ENCODE data around the gene BICRAL.

The BICRAL gene

DNA sequence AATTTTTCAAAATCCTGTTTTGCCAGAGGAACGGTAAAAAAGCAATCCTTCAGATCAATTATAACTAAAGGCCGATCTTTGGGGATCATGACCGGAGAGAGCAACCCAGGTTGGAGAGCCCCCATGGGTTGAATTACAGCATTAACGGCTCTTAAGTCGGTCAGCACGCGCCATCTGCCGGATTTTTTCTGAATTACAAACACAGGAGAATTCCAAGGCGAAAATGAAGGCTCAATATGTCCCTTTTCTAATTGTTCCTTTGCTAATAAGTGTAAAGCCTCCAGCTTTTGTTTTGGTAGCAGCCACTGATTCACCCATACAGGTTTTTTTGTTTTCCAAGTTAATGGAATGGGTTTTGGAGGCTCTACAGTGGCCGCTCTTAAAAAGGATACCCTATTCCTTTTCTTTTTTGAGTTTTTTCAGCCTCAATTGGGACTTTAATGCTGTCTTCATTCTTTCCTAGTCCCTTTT is 117.1 kb downstream of the BICRAL start:
- TF ChIP-seq EP300 (IDR thresholded peaks at IDR 0.05; ENCODE audit: borderline replicate concordance) (no peak), TAF1 (IDR thresholded peaks at IDR 0.05; ENCODE audit: low read depth) (no peak), TEAD4 (IDR thresholded peaks at IDR 0.05) (0 out of 2 replicates have a peak, but pooled peaks have one; percentile 9), RAD21 (IDR thresholded peaks at IDR 0.05; ENCODE audit: low read depth) (peak; percentile 76)

- TF ChIP-seq EGR1 (IDR thresholded peaks at IDR 0.05) (no peak), TAF1 (IDR thresholded peaks at IDR 0.05; ENCODE audit: low read depth) (no peak), RAD21 (IDR thresholded peaks at IDR 0.05; ENCODE audit: low read depth) (no peak), TEAD4 (IDR thresholded peaks at IDR 0.05) (no peak), NFIC (IDR thresholded peaks at IDR 0.05) (no peak), CEBPB (IDR thresholded peaks at IDR 0.05) (no peak), TCF12 (IDR thresholded peaks at IDR 0.05; ENCODE audit: low read depth) (no peak), YY1 (IDR thresholded peaks at IDR 0.05; ENCODE audit: low read depth) (no peak), ZBTB7A (IDR thresholded peaks at IDR 0.05; ENCODE audit: low read depth) (no peak), EP300 (IDR thresholded peaks at IDR 0.05; ENCODE audit: borderline replicate concordance) (no peak), CREB1 (IDR thresholded peaks at IDR 0.05; ENCODE audit: low read depth) (no peak), FOXM1 (IDR thresholded peaks at IDR 0.05; ENCODE audit: borderline replicate concordance, low read depth) (no peak)
- TF ChIP-seq, protein P1, sequence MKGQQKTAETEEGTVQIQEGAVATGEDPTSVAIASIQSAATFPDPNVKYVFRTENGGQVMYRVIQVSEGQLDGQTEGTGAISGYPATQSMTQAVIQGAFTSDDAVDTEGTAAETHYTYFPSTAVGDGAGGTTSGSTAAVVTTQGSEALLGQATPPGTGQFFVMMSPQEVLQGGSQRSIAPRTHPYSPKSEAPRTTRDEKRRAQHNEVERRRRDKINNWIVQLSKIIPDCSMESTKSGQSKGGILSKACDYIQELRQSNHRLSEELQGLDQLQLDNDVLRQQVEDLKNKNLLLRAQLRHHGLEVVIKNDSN (IDR thresholded peaks at IDR 0.05), result no peak
- TF ChIP-seq, protein P2, sequence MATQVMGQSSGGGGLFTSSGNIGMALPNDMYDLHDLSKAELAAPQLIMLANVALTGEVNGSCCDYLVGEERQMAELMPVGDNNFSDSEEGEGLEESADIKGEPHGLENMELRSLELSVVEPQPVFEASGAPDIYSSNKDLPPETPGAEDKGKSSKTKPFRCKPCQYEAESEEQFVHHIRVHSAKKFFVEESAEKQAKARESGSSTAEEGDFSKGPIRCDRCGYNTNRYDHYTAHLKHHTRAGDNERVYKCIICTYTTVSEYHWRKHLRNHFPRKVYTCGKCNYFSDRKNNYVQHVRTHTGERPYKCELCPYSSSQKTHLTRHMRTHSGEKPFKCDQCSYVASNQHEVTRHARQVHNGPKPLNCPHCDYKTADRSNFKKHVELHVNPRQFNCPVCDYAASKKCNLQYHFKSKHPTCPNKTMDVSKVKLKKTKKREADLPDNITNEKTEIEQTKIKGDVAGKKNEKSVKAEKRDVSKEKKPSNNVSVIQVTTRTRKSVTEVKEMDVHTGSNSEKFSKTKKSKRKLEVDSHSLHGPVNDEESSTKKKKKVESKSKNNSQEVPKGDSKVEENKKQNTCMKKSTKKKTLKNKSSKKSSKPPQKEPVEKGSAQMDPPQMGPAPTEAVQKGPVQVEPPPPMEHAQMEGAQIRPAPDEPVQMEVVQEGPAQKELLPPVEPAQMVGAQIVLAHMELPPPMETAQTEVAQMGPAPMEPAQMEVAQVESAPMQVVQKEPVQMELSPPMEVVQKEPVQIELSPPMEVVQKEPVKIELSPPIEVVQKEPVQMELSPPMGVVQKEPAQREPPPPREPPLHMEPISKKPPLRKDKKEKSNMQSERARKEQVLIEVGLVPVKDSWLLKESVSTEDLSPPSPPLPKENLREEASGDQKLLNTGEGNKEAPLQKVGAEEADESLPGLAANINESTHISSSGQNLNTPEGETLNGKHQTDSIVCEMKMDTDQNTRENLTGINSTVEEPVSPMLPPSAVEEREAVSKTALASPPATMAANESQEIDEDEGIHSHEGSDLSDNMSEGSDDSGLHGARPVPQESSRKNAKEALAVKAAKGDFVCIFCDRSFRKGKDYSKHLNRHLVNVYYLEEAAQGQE (IDR thresholded peaks at IDR 0.05; ENCODE audit: low read depth), result no peak
- TF ChIP-seq, protein P3, sequence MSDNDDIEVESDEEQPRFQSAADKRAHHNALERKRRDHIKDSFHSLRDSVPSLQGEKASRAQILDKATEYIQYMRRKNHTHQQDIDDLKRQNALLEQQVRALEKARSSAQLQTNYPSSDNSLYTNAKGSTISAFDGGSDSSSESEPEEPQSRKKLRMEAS (IDR thresholded peaks at IDR 0.05), result no peak
Measured at GRCh38 chr6:42899871-42900270, 118.0 kb downstream of the BICRAL start.

DNA sequence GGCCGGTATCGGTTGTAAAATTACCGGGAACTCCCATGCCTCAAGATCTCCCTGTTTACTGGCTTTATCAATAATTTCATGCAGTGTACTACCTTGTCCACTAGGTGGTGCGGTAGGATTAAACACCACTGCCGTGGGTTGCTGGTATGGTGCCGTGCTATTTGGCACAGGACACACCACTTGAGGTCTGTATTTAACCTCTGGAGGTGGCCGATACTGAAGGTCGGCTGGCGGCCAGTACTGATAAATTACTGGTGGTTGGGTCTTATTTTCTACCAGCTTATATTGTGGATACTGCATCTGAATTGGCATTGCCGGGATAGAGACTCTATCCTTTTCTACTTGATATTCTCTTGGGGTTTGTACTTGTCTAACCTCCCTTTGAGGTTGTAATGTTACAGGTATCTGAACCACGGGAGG is 119.7 kb downstream of the BICRAL start:
- TF ChIP-seq FOXM1 (IDR thresholded peaks at IDR 0.05; ENCODE audit: borderline replicate concordance, low read depth), result no peak
- TF ChIP-seq CEBPB (IDR thresholded peaks at IDR 0.05), result 0 out of 2 replicates have a peak, but pooled peaks have one; percentile 4
- TF ChIP-seq NFIC (IDR thresholded peaks at IDR 0.05), result peak; percentile 40
- no peak for TF ChIP-seq TEAD4 (IDR thresholded peaks at IDR 0.05)
- TF ChIP-seq RAD21 (IDR thresholded peaks at IDR 0.05; ENCODE audit: low read depth), result peak; percentile 97
- TF ChIP-seq, protein P1 (IDR thresholded peaks at IDR 0.05), result no peak
- TF ChIP-seq EGR1 (IDR thresholded peaks at IDR 0.05), result no peak
- TF ChIP-seq, protein P2 (IDR thresholded peaks at IDR 0.05; ENCODE audit: low read depth), result no peak
- TF ChIP-seq ZBTB7A (IDR thresholded peaks at IDR 0.05; ENCODE audit: low read depth), result no peak
- no peak for TF ChIP-seq YY1 (IDR thresholded peaks at IDR 0.05; ENCODE audit: low read depth)
- TF ChIP-seq, protein P3 (IDR thresholded peaks at IDR 0.05), result no peak
- TF ChIP-seq CREB1 (IDR thresholded peaks at IDR 0.05; ENCODE audit: low read depth), result no peak
- no peak for TF ChIP-seq TCF12 (IDR thresholded peaks at IDR 0.05; ENCODE audit: low read depth)
- TF ChIP-seq EP300 (IDR thresholded peaks at IDR 0.05; ENCODE audit: borderline replicate concordance), result no peak
- TF ChIP-seq TAF1 (IDR thresholded peaks at IDR 0.05; ENCODE audit: low read depth), result no peak

DNA sequence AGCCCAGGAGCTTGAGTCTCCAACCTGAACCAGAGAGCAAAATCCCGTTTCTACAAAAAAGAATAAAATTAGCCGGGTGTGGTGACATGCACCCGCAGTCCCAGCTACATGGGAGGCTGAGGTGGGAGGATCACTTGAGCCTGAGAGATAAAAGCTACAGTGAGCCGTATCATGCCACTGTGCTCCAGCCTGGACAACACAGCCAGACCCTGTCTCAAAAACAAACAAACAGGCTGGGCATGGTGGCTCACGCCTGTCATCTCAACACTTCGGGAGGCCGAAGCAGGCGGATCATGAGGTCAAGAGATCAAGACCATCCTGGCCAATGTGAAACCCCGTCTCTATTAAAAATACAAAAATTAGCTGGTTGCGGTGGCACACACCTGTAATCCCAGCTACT is 122.6 kb downstream of the BICRAL start:
- TF ChIP-seq TAF1 (IDR thresholded peaks at IDR 0.05; ENCODE audit: low read depth), result no peak
- TF ChIP-seq TEAD4 (IDR thresholded peaks at IDR 0.05), result no peak
- no peak for TF ChIP-seq TCF12 (IDR thresholded peaks at IDR 0.05; ENCODE audit: low read depth)
- no peak for TF ChIP-seq ZBTB7A (IDR thresholded peaks at IDR 0.05; ENCODE audit: low read depth)
- TF ChIP-seq CREB1 (IDR thresholded peaks at IDR 0.05; ENCODE audit: low read depth), result no peak

- no peak for TF ChIP-seq EP300 (IDR thresholded peaks at IDR 0.05; ENCODE audit: borderline replicate concordance)
- no peak for TF ChIP-seq TAF1 (IDR thresholded peaks at IDR 0.05; ENCODE audit: low read depth)
- no peak for TF ChIP-seq YY1 (IDR thresholded peaks at IDR 0.05; ENCODE audit: low read depth)
- TF ChIP-seq, protein P3 (IDR thresholded peaks at IDR 0.05), result no peak
- no peak for TF ChIP-seq RAD21 (IDR thresholded peaks at IDR 0.05; ENCODE audit: low read depth)
- TF ChIP-seq, protein P1 (IDR thresholded peaks at IDR 0.05), result no peak
- no peak for TF ChIP-seq TCF12 (IDR thresholded peaks at IDR 0.05; ENCODE audit: low read depth)
- TF ChIP-seq, protein P2 (IDR thresholded peaks at IDR 0.05; ENCODE audit: low read depth), result no peak
- no peak for TF ChIP-seq FOXM1 (IDR thresholded peaks at IDR 0.05; ENCODE audit: borderline replicate concordance, low read depth)
- TF ChIP-seq NFIC (IDR thresholded peaks at IDR 0.05), result no peak
- no peak for TF ChIP-seq ZBTB7A (IDR thresholded peaks at IDR 0.05; ENCODE audit: low read depth)
Measured at GRCh38 chr6:42907336-42907735, 125.5 kb downstream of the BICRAL start.
